HepG2 (cell line): ENCODE data around the gene TSPAN3. TPM values are rescaled to one million over a fixed set of nuclear protein-coding genes. Genes with fewer than 3 reads are reported as not detected.

Experiments
- IRF2 ChIP-seq: IDR thresholded peaks from 2 replicates; pipeline ENCODE4 v1.6.1; 2018; ENCODE audit warnings: missing genetic modification reagents, missing compliant biosample characterization
- MIXL1 ChIP-seq: IDR thresholded peaks from 2 replicates; pipeline ENCODE4 v1.6.1; 2016
- NCOR1 ChIP-seq: fragments of 200-600 bp; sonication (generic); IDR thresholded peaks from 2 replicates; pipeline ENCODE4 v1.7.0; 2017; ENCODE audit warnings: antibody characterized with exemption, low read length, borderline replicate concordance
- NFIC ChIP-seq: IDR thresholded peaks from 2 replicates; pipeline ENCODE4 v1.6.1; 2012; ENCODE audit warnings: mild to moderate bottlenecking, low read length, inconsistent platforms
- NR0B2 ChIP-seq: sonication (generic); formaldehyde crosslinking; IDR thresholded peaks from 2 replicates; pipeline ENCODE4 v1.4.0; 2020; ENCODE audit warnings: mild to moderate bottlenecking, missing genetic modification reagents
- RBM22 ChIP-seq: fragments of 200-400 bp; formaldehyde crosslinking; optimal IDR thresholded peaks from 2 replicates; pipeline ENCODE3; 2017; ENCODE audit warnings: mild to moderate bottlenecking, low read length, moderate library complexity
- RORA ChIP-seq: sonication (generic); formaldehyde crosslinking; IDR thresholded peaks from 2 replicates; pipeline ENCODE4 v1.5.0; 2020; ENCODE audit warnings: mild to moderate bottlenecking, missing genetic modification reagents, moderate library complexity
- TSC22D2 ChIP-seq: sonication (generic); formaldehyde crosslinking; IDR thresholded peaks from 2 replicates; pipeline ENCODE4 v1.5.1; 2020; ENCODE audit warnings: missing genetic modification reagents, mild to moderate bottlenecking, borderline replicate concordance
- ZNF251 ChIP-seq: sonication (generic); formaldehyde crosslinking; IDR thresholded peaks from 2 replicates; pipeline ENCODE4 v1.9.0; 2021; ENCODE audit warnings: mild to moderate bottlenecking, missing genetic modification reagents
- ZNF331 ChIP-seq: sonication (generic); formaldehyde crosslinking; IDR thresholded peaks from 2 replicates; pipeline ENCODE4 v1.4.0; 2020; ENCODE audit warnings: missing genetic modification reagents
- ZNF569 ChIP-seq: sonication (generic); formaldehyde crosslinking; IDR thresholded peaks from 2 replicates; pipeline ENCODE4 v1.5.0; 2020; ENCODE audit warnings: mild to moderate bottlenecking, missing genetic modification reagents, moderate library complexity, borderline replicate concordance
- ZNF674 ChIP-seq: sonication (generic); formaldehyde crosslinking; IDR thresholded peaks from 2 replicates; pipeline ENCODE4 v1.5.0; 2020; ENCODE audit warnings: low read depth, mild to moderate bottlenecking, missing genetic modification reagents
- ZNF768 ChIP-seq: sonication (generic); formaldehyde crosslinking; IDR thresholded peaks from 2 replicates; pipeline ENCODE4 v1.4.0; 2020; ENCODE audit warnings: missing genetic modification reagents
- ZNF781 ChIP-seq: sonication (generic); formaldehyde crosslinking; IDR thresholded peaks from 2 replicates; pipeline ENCODE4 v1.5.1; 2020; ENCODE audit warnings: borderline replicate concordance, mild to moderate bottlenecking, missing genetic modification reagents; ENCODE audit errors: not compliant biosample characterization
- ZNF782 ChIP-seq: sonication (generic); formaldehyde crosslinking; IDR thresholded peaks from 2 replicates; pipeline ENCODE4 v1.4.0; 2020; ENCODE audit warnings: missing genetic modification reagents, mild to moderate bottlenecking, borderline replicate concordance
- polyA plus RNA-seq, 8 experiments: library from polyadenylated mRNA; depleted of rRNA in 3 of 8; stranded (reverse) in 7 of 8; unstranded in 1 of 8; fragments of >200 nt; fragmentation: Illumina TruSeq in 4 of 8; extraction: Trizol in 4 of 8; gene quantifications; 2 replicates each; pipeline versions ENCODE4 v1.2.1 to v1.2.3, GENCODE V29; 2011 to 2016; ENCODE audit warnings: low read depth in 4 of 8, missing spikeins in 1 of 8, mixed read lengths in 1 of 8; ENCODE audit not compliant: insufficient read depth in 1 of 8
- total RNA-seq, 5 experiments: library from RNA; depleted of rRNA; stranded (reverse); fragments of >200 nt; fragmentation: Illumina TruSeq; extraction: Trizol; gene quantifications; 2 replicates each; pipeline ENCODE4 v1.2.3, GENCODE V29; 2016; ENCODE audit warnings: low read depth in 1 of 5
- TF ChIP-seq, protein P1 (sequence below): sonication (generic); formaldehyde crosslinking; IDR thresholded peaks from 2 replicates; pipeline ENCODE4 v1.5.0; 2020; ENCODE audit warnings: mild to moderate bottlenecking, missing genetic modification reagents, moderate library complexity
- TF ChIP-seq, protein P2 (sequence below): sonication (generic); formaldehyde crosslinking; IDR thresholded peaks from one replicate; pipeline ENCODE4 v1.5.1; 2020; ENCODE audit warnings: mild to moderate bottlenecking, missing genetic modification reagents; ENCODE audit errors: not compliant biosample characterization
- TF ChIP-seq, protein P3 (sequence below): conservative IDR thresholded peaks from 2 replicates; pipeline ENCODE4 v1.6.1; 2018; ENCODE audit warnings: missing genetic modification reagents

The TSPAN3 gene
- total and polyA plus RNA-seq, 2 of the 13 experiments (the other 11 are each of a cell fraction or from before 2014, with no cell fraction given): 167 to 170 TPM

- TF ChIP-seq, protein P1, sequence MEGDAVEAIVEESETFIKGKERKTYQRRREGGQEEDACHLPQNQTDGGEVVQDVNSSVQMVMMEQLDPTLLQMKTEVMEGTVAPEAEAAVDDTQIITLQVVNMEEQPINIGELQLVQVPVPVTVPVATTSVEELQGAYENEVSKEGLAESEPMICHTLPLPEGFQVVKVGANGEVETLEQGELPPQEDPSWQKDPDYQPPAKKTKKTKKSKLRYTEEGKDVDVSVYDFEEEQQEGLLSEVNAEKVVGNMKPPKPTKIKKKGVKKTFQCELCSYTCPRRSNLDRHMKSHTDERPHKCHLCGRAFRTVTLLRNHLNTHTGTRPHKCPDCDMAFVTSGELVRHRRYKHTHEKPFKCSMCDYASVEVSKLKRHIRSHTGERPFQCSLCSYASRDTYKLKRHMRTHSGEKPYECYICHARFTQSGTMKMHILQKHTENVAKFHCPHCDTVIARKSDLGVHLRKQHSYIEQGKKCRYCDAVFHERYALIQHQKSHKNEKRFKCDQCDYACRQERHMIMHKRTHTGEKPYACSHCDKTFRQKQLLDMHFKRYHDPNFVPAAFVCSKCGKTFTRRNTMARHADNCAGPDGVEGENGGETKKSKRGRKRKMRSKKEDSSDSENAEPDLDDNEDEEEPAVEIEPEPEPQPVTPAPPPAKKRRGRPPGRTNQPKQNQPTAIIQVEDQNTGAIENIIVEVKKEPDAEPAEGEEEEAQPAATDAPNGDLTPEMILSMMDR (CRISPR knock-in tag): no peak
- TF ChIP-seq ZNF782 (CRISPR knock-in tag): no peak
- peak; percentile 30 for TF ChIP-seq ZNF331 (CRISPR knock-in tag)
- peak; percentile 26; the same call in 1 of the 2 replicates for TF ChIP-seq IRF2 (CRISPR knock-in tag)
- TF ChIP-seq NR0B2 (CRISPR knock-in tag): no peak
- peak; percentile 36; the same call in 1 of the 2 replicates for TF ChIP-seq ZNF768 (CRISPR knock-in tag)
- TF ChIP-seq, protein P2, sequence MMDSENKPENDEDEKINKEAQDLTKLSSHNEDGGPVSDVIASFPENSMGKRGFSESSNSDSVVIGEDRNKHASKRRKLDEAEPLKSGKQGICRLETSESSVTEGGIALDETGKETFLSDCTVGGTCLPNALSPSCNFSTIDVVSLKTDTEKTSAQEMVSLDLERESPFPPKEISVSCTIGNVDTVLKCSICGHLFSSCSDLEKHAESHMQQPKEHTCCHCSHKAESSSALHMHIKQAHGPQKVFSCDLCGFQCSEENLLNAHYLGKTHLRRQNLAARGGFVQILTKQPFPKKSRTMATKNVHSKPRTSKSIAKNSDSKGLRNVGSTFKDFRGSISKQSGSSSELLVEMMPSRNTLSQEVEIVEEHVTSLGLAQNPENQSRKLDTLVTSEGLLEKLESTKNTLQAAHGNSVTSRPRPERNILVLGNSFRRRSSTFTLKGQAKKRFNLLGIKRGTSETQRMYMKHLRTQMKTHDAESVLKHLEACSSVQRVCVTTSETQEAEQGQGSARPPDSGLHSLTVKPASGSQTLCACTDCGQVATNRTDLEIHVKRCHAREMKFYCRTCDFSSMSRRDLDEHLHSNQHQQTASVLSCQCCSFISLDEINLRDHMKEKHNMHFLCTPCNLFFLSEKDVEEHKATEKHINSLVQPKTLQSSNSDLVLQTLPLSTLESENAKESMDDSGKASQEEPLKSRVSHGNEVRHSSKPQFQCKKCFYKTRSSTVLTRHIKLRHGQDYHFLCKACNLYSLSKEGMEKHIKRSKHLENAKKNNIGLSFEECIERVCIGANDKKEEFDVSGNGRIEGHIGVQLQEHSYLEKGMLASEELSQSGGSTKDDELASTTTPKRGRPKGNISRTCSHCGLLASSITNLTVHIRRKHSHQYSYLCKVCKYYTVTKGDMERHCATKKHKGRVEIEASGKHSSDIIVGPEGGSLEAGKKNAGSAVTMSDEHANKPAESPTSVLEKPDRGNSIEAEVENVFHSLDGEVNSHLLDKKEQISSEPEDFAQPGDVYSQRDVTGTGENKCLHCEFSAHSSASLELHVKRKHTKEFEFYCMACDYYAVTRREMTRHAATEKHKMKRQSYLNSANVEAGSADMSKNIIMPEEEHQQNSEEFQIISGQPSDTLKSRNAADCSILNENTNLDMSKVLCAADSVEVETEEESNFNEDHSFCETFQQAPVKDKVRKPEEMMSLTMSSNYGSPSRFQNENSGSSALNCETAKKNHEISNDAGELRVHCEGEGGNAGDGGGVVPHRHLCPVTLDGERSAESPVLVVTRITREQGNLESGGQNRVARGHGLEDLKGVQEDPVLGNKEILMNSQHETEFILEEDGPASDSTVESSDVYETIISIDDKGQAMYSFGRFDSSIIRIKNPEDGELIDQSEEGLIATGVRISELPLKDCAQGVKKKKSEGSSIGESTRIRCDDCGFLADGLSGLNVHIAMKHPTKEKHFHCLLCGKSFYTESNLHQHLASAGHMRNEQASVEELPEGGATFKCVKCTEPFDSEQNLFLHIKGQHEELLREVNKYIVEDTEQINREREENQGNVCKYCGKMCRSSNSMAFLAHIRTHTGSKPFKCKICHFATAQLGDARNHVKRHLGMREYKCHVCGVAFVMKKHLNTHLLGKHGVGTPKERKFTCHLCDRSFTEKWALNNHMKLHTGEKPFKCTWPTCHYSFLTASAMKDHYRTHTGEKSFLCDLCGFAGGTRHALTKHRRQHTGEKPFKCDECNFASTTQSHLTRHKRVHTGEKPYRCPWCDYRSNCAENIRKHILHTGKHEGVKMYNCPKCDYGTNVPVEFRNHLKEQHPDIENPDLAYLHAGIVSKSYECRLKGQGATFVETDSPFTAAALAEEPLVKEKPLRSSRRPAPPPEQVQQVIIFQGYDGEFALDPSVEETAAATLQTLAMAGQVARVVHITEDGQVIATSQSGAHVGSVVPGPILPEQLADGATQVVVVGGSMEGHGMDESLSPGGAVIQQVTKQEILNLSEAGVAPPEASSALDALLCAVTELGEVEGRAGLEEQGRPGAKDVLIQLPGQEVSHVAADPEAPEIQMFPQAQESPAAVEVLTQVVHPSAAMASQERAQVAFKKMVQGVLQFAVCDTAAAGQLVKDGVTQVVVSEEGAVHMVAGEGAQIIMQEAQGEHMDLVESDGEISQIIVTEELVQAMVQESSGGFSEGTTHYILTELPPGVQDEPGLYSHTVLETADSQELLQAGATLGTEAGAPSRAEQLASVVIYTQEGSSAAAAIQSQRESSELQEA (CRISPR knock-in tag): no peak
- no peak for TF ChIP-seq NFIC
- TF ChIP-seq ZNF781 (CRISPR knock-in tag): no peak
- no peak for TF ChIP-seq ZNF251 (CRISPR knock-in tag)
- TF ChIP-seq RORA (CRISPR knock-in tag): no peak
- TF ChIP-seq, protein P3, sequence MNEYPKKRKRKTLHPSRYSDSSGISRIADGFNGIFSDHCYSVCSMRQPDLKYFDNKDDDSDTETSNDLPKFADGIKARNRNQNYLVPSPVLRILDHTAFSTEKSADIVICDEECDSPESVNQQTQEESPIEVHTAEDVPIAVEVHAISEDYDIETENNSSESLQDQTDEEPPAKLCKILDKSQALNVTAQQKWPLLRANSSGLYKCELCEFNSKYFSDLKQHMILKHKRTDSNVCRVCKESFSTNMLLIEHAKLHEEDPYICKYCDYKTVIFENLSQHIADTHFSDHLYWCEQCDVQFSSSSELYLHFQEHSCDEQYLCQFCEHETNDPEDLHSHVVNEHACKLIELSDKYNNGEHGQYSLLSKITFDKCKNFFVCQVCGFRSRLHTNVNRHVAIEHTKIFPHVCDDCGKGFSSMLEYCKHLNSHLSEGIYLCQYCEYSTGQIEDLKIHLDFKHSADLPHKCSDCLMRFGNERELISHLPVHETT: no peak
- TF ChIP-seq NCOR1: no peak
- TF ChIP-seq TSC22D2: no peak
- no peak for TF ChIP-seq MIXL1 (CRISPR knock-in tag)
- no peak for TF ChIP-seq ZNF674
- TF ChIP-seq RBM22: no peak
- TF ChIP-seq ZNF569 (CRISPR knock-in tag): no peak
Measured at GRCh38 chr15:77070495-77071304, at the start of gene TSPAN3 (continued).
